Measurements from ENCODE around the gene SYNE1.

GRCh38 chr6:152426276-152426675 lies 210.9 kb downstream of the SYNE1 start:
- TF ChIP-seq ZNF274 (IDR thresholded peaks at IDR 0.05; ENCODE audit: low read depth, low read length), result no peak
- no peak for TF ChIP-seq YY1 (IDR thresholded peaks at IDR 0.05; ENCODE audit: insufficient read depth, insufficient read length)
